GM12878 (cell line): ENCODE data around the gene CMSS1. TPM values are rescaled to one million over a fixed set of nuclear protein-coding genes. Genes with fewer than 3 reads are reported as not detected.

Experiments
- ATAC-seq: fragments of 200-7000 bp; cut with Tn5 transposase; 3 replicates; pipeline ENCODE4 v1.9.1; 2020; ENCODE audit warnings: mild to moderate bottlenecking, moderate library complexity
- BruUV-seq: library from RNA; stranded (reverse); fragments of 400-500 nt; replicated peaks from 2 replicates; lab custom pipeline; 2021; lab: Mats Ljungman, UMichigan
- CTCF ChIA-PET: fragments of 300-600 bp; sonication (Branson Sonifier 250); formaldehyde crosslinking; extraction: SDS; loops from one replicate; lab custom pipeline; 2021; ENCODE audit warnings: inconsistent platforms; lab: Yijun Ruan, JAX
- POLR2A ChIA-PET: fragments of 350-600 bp; formaldehyde crosslinking; extraction: SDS; loops from one replicate; lab custom pipeline; 2021; ENCODE audit warnings: inconsistent platforms; lab: Charles Lee
- RAD21 ChIA-PET: fragments of 300-600 bp; sonication (Branson Sonifier 250); formaldehyde crosslinking; loops from one replicate; lab custom pipeline; 2023; ENCODE audit warnings: antibody characterized with exemption; ENCODE audit not compliant: unreplicated experiment; lab: Charles Lee
- SMC1A ChIA-PET: fragments of 300-600 bp; sonication (Branson Sonifier 250); formaldehyde crosslinking; loops from one replicate; lab custom pipeline; 2023; ENCODE audit not compliant: unreplicated experiment, uncharacterized antibody; lab: Charles Lee
- DNase-seq: peaks from one replicate; pipeline ENCODE4 v3.0.0-alpha.2; 2011; ENCODE audit warnings: low read depth, low spot score
- FAIRE-seq: peaks from 3 replicates; lab custom pipeline; 2011; peaks lifted over from hg19 to GRCh38; lab: Jason Lieb, UNC
- H2AFZ ChIP-seq: 2 replicates; pipeline ENCODE4 v1.6.0; 2011; ENCODE audit warnings: low read depth, low read length, control low read depth; ENCODE audit not compliant: control insufficient read depth
- H3K27ac ChIP-seq: 2 replicates; pipeline ENCODE4 v1.5.1; 2011; ENCODE audit warnings: control low read depth; ENCODE audit not compliant: control insufficient read depth, insufficient read depth
- H3K27me3 ChIP-seq, 2 experiments: replicated peaks in 1 of 2; 2 replicates each; pipeline versions ENCODE4 v1.6.0 to v1.6.1; 2011; ENCODE audit warnings: low read length in 1 of 2; ENCODE audit not compliant: control insufficient read depth in 2 of 2, insufficient read depth in 2 of 2
- H3K36me3 ChIP-seq, 2 experiments: 2 replicates each; pipeline ENCODE4 v1.5.1; 2011; ENCODE audit warnings: low read length in 1 of 2; ENCODE audit not compliant: control insufficient read depth in 2 of 2, insufficient read depth in 2 of 2
- H3K4me1 ChIP-seq: 2 replicates; pipeline ENCODE4 v1.6.1; 2011; ENCODE audit warnings: mild to moderate bottlenecking, low read length, moderate library complexity, mixed read lengths; ENCODE audit not compliant: control insufficient read depth, insufficient read depth
- H3K4me2 ChIP-seq: 2 replicates; pipeline ENCODE4 v1.6.0; 2011; ENCODE audit warnings: control low read depth; ENCODE audit not compliant: control insufficient read depth, insufficient read depth
- H3K4me3 ChIP-seq: fragments of 200-600 bp; sonication (generic); 2 replicates; pipeline ENCODE4 v1.5.1; 2016
- H3K79me2 ChIP-seq: 2 replicates; pipeline ENCODE4 v1.6.0; 2011; ENCODE audit warnings: low read length; ENCODE audit not compliant: control insufficient read depth, insufficient read depth
- H3K9ac ChIP-seq: 2 replicates; pipeline ENCODE4 v1.8.0; 2011; ENCODE audit warnings: low read length, control low read depth, mixed read lengths; ENCODE audit not compliant: control insufficient read depth, insufficient read depth
- H3K9me3 ChIP-seq: replicated peaks from 3 replicates; pipeline ENCODE4 v1.5.1; 2011; ENCODE audit warnings: mild to moderate bottlenecking, low read length; ENCODE audit not compliant: control insufficient read depth, insufficient read depth
- H4K20me1 ChIP-seq: 2 replicates; pipeline ENCODE4 v1.6.0; 2011; ENCODE audit not compliant: control insufficient read depth, insufficient read depth
- BMI1 ChIP-seq: fragments of 450-650 bp; IDR thresholded peaks from 2 replicates; pipeline ENCODE4 v1.6.1; 2016; ENCODE audit warnings: mild to moderate bottlenecking, moderate library complexity, borderline replicate concordance
- E4F1 ChIP-seq: fragments of 450-650 bp; IDR thresholded peaks from 2 replicates; pipeline ENCODE4 v1.6.1; 2018; ENCODE audit warnings: borderline replicate concordance, mild to moderate bottlenecking; ENCODE audit not compliant: partially characterized antibody
- ETV6 ChIP-seq, 2 experiments: fragments of 450-650 bp in 1 of 2; IDR thresholded peaks in 1 of 2; conservative IDR thresholded peaks in 1 of 2; 2 replicates each; pipeline ENCODE4 v1.6.1; 2014; ENCODE audit warnings: antibody characterized with exemption in 1 of 2, borderline replicate concordance in 1 of 2, low read depth in 1 of 2, mild to moderate bottlenecking in 1 of 2, moderate library complexity in 1 of 2
- IRF3 ChIP-seq: fragments of 450-650 bp; IDR thresholded peaks from 2 replicates; pipeline ENCODE4 v1.6.1; 2014; ENCODE audit warnings: mild to moderate bottlenecking
- POU2F2 ChIP-seq: IDR thresholded peaks from 3 replicates; pipeline ENCODE4 v1.6.1; 2011; ENCODE audit warnings: low read depth, mild to moderate bottlenecking, low read length, borderline replicate concordance
- RAD21 ChIP-seq: IDR thresholded peaks from 2 replicates; pipeline ENCODE4 v1.6.1; 2011; ENCODE audit warnings: mild to moderate bottlenecking, low read depth, low read length, moderate library complexity; ENCODE audit not compliant: insufficient read depth
- RAD51 ChIP-seq: fragments of 450-650 bp; IDR thresholded peaks from 2 replicates; pipeline ENCODE4 v1.6.1; 2016; ENCODE audit warnings: moderate library complexity, mild to moderate bottlenecking, inconsistent platforms
- RB1 ChIP-seq: fragments of 450-650 bp; formaldehyde crosslinking; IDR thresholded peaks from 2 replicates; pipeline ENCODE4 v1.6.1; 2017; ENCODE audit warnings: mild to moderate bottlenecking, borderline replicate concordance
- SP1 ChIP-seq: IDR thresholded peaks from one replicate; pipeline ENCODE4 v1.6.1; 2011; ENCODE audit warnings: low read depth, low read length
- SRF ChIP-seq, 2 experiments: IDR thresholded peaks; 2 replicates each; pipeline ENCODE4 v1.6.1; 2011; ENCODE audit warnings: low read depth in 2 of 2, low read length in 2 of 2, mild to moderate bottlenecking in 1 of 2, moderate library complexity in 1 of 2
- WGBS: methylation state at CpG from one replicate; pipeline ENCODE4 v1.1.6; 2016; ENCODE audit warnings: low lambda C conversion rate; ENCODE audit not compliant: insufficient replicate concordance, insufficient coverage; ENCODE audit errors: missing lambda C conversion rate; 5-methylcytosine and 5-hydroxymethylcytosine counted together
- in situ Hi-C: fragments of 300-500 bp; cut with MboI; formaldehyde crosslinking; loops from 9 replicates; pipeline ENCODE4 v1.14.3; 2018; ENCODE audit warnings: mixed read lengths
- intact Hi-C: fragments of 100-400 bp; cut with micrococcal nuclease; formaldehyde crosslinking; loops from one replicate; pipeline ENCODE4 v1.14.2; 2022; ENCODE audit not compliant: unreplicated experiment
- polyA plus RNA-seq, 11 experiments: library from polyadenylated mRNA; depleted of rRNA in 4 of 11; unstranded in 6 of 11; stranded (reverse) in 5 of 11; fragments of >200 nt; fragmentation: Nextera tagmentation in 4 of 11; fragmentation: Illumina TruSeq in 1 of 11; extraction: Ambion mirVana in 4 of 11; extraction: Trizol in 1 of 11; gene quantifications; 1 replicate in 1 of 11; 2 replicates in 10 of 11; pipeline versions ENCODE4 v1.2.1 to v1.2.3, GENCODE V29; 2011 to 2016; ENCODE audit warnings: inconsistent platforms in 2 of 11, missing spikeins in 2 of 11, low read depth in 1 of 11
- total RNA-seq, 4 experiments: library from RNA; depleted of rRNA in 3 of 4; stranded (reverse); fragments of >200 nt in 3 of 4; fragmentation: Illumina TruSeq in 1 of 4; extraction: Trizol in 1 of 4; gene quantifications; 2 replicates each; pipeline versions ENCODE4 v1.2.1 to v1.2.3, GENCODE V29; 2013 to 2021

The CMSS1 gene
- total and polyA plus RNA-seq, 10 of the 15 experiments (the other 5 are each of a cell fraction or from before 2014, with no cell fraction given): 31.0 to 118 (median 70.1) TPM

GRCh38 chr3:100084100-100084806, 266.6 kb downstream of the CMSS1 start:
- Histone ChIP-seq H3K4me1 (peaks cover 7% of the 10 kb centered on the region), H4K20me1 (no peaks in the 10 kb centered on the region), H3K4me3 (no peak overlapping the region), H3K4me2 (no peak overlapping the region), H3K36me3 (no peaks in the 10 kb centered on the region), H2AFZ (no peak overlapping the region), H3K27ac (no peak overlapping the region), H3K79me2 (no peaks in the 10 kb centered on the region), H3K27me3 (no peaks in the 10 kb centered on the region), H3K9me3 (no peaks in the 10 kb centered on the region), H3K9ac (no peak overlapping the region)
- no peak for TF ChIP-seq BMI1
- no peak for TF ChIP-seq RB1
- no peak for TF ChIP-seq SRF (IDR thresholded peaks at IDR 0.05; ENCODE audit: low read depth in 2 of 2, low read length in 2 of 2)
- no peak for TF ChIP-seq RAD21
- TF ChIP-seq SP1: no peak
- TF ChIP-seq ETV6 (conservative IDR thresholded peaks at IDR 0.05 in 1 of 2, IDR thresholded peaks at IDR 0.05 in 1 of 2; ENCODE audit: borderline replicate concordance in 1 of 2, low read depth in 1 of 2): no peak
- no peak for TF ChIP-seq POU2F2
- no peak for TF ChIP-seq RAD51
- no peak for TF ChIP-seq IRF3
- no peak for TF ChIP-seq E4F1
- ChIA-PET SMC1A (interaction anchor here (1.3 to 2.8 kb wide), 4 partner anchors 9 to 238 kb away, joined by 3 to 11 read pairs (median 5); no protein-coding TSS in a partner anchor), POLR2A (interaction anchor here (1.0 kb wide), 1 partner anchor 12 kb away, joined by 3 read pairs; no protein-coding TSS in a partner anchor), CTCF (interaction anchor here (1.2 to 3.3 kb wide), 8 partner anchors 9 to 253 kb away, joined by 3 to 11 read pairs (median 6); no protein-coding TSS in a partner anchor), RAD21 (interaction anchor here (1.2 kb wide), 1 partner anchor 13 kb away, joined by 3 read pairs; no protein-coding TSS in a partner anchor)
- intact Hi-C loops (no loop called here), in situ Hi-C loops (no loop called here)
- ATAC-seq (no peak), DNase-seq (no peak), FAIRE-seq (no peak)
- no TSS peak for BruUV-seq
- 77% methylated on average over 7 of the region's 7 CpGs for WGBS
